NOMO-1 treated with DMSO at 0.1 percent for 48 hours (cell line): ENCODE data around the gene MMP15.

Experiments used
- DNase-seq: peaks from one replicate; lab custom pipeline; 2025; ENCODE audit not compliant: unreplicated experiment; lab: John Stamatoyannopoulos, UW

Gene MMP15

GRCh38 chr16:58018803-58019202, 6.8 kb upstream of the MMP15 start:
- DNase-seq = no peak

GRCh38 chr16:58019866-58020538, 5.6 kb upstream of the MMP15 start:
- no peak for DNase-seq

GRCh38 chr16:58020628-58021521, 4.7 kb upstream of the MMP15 start:
- DNase-seq = peak; percentile 29

DNA sequence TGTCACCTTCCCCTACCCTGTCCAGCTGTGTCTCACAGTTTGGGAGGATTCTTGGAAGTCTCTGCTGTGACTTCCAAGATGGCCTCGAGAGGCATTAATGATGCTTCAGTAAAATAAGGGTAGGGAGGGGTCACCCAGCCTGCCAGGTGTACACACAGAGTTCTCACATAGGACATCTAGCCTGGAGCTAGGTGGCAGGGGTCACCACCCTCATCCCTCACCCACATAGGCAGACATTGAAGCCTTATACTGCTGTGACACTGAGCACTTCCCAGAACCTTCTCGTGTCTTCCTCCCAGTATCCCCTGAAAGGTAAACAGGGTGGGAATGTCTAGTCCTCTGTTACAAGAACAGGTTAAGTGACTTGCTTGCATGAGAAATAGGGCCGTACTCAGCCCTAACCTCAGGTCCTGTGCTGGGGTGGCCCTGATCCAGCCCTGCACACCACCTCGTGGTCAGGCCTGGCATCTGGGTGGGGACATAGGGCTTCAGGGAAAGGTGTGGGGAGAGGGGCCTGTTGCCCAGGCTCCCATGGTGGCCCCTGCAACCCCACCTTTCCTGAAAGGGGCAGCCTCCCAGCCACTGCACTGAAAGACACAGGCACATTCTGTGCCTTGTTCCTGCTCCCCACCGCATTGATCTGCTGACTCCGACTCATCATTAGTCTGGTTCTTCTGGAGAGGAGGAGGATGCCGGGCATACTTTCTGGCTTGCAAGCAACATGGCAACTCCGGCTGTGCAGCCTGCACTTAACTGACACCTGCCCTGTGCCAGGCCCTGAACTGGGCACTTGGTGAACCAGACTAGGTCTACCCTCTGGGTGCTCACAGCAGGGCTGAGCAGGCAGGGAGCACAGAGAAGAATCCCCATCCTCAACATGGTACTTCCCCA, 3.6 kb upstream of the MMP15 start:
- no peak for DNase-seq

- DNase-seq = no peak
Observed at GRCh38 chr16:58022601-58023371, 2.8 kb upstream of the MMP15 start.

DNA sequence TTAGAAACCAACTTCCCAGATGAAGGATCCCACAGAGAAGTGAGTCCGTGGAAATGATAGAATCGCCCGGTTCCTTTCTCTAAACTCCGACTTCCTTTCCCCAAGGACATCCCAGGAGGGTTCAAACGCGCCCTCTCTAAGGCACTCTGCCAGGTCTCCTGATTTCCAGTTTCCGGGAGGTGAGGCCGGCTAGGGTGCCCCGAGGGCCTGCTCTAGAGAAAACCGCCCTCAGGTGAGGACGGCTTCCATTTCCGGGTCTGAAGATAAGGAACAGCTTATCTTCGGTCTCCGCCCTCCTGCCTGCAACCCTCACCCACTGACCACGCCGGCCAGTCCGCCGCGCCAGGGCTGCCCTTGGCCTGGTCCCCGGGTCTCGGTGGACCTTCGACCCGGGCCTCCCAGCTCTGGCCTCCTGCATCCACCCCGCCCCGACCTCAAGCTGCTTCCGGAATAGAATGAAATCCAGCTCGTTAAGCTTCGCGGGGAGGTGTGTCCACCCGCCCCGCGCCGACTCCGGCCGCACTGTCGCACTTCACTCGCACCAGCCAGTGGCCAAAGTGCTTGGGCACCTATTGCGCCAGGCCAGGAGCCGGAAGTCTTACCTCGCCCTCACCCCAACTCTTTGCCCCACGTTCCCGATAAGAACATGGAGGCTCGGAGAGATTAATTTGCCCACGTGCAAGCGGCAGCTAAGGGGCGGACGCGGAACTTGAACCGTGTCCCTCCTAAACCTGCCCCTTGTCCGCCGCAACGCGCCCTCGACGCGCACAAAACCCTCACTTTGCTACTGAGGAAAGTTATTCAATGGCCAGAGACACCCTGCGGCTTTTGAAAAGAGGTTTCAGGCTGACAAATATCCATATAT, 836 bp upstream of the MMP15 start:
- peak; percentile 35 for DNase-seq

DNA sequence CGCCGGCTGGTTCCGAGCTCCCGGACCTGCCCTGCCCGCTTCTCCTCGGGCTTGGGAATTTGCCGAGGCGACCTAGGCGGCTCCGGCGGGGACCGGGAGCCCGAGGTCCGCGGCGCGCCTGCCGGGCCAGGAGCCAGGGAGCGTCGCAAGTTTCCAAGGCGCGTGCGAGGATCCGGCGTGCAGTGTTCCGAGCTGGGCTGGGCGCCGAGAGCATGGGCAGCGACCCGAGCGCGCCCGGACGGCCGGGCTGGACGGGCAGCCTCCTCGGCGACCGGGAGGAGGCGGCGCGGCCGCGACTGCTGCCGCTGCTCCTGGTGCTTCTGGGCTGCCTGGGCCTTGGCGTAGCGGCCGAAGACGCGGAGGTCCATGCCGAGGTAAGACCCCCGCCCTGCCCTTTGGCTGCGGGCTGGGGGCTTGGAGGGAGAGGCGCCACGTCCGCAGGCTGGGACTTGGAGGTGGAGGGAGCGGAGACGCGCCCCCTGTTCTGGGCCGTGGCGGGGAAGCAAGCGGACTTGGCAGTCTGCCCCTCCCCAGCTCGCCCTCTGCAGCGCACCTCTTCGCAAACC, 668 bp downstream of the MMP15 start:
- no peak for DNase-seq

- DNase-seq = no peak
Observed at GRCh38 chr16:58026705-58027160, 1.2 kb downstream of the MMP15 start.

DNA sequence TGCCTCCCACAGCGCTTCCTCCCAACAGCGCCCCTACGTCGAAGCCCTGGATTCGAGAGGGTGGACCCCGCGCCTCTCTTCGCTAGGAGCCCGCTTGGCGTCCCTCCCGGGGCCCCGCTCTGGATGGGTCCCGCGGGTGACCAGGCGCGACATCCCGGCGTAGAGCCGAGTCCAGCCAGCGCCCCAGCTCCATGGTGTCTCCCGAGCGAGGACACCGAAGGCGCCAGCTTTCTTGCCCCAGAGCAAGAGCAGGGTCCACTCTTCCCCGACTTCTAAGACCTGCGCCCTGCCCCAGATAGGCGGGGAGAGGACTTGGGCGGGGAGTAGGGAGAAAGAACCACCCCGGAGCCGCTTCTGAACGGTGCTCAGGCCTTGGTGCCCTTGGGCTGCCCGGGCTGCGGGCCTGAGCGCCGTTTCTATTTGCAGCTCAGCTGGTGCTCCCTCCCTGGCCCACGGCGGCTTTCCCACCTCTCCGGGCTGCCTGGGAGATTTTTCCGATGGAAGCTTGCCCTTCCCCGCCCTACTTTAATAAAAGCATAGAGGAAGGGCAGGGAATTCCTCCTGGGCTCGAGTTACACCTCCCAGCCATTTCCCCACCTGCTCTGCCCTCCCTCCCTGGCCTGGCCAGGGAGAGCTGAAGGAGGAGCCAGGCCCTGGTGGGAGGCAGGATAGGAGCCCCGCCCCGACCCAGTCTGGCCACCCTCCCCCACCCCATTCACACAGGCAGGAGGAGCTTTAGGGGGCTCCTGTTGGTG, 1.8 kb downstream of the MMP15 start:
- no peak for DNase-seq

- DNase-seq = no peak
Observed at GRCh38 chr16:58027916-58028455, 2.4 kb downstream of the MMP15 start.

- DNase-seq = no peak
Observed at GRCh38 chr16:58028541-58029070, 3.1 kb downstream of the MMP15 start.

DNA sequence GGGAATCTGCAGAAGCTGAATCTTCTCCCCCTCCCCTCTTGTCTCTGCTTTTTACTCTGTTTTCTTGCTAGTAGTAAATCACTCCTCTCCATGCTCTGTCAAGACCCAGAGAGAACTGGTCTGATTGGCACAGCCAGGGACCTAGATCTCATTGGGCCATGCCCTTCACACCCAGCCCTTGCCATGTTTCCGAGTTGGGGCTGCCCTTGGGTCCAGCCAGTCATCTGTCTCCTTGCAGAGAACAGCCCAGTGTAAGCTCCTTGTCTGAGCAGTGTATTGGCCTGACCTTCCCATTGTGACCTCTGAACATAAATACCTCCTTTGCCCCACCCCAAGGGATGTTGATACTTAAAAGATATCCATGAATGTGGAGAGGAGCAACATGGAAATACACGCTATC, 3.9 kb downstream of the MMP15 start:
- no peak for DNase-seq

- DNase-seq = no peak
Observed at GRCh38 chr16:58030136-58030840, 4.7 kb downstream of the MMP15 start.

GRCh38 chr16:58031016-58031800, 5.7 kb downstream of the MMP15 start:
- DNase-seq = no peak

DNA sequence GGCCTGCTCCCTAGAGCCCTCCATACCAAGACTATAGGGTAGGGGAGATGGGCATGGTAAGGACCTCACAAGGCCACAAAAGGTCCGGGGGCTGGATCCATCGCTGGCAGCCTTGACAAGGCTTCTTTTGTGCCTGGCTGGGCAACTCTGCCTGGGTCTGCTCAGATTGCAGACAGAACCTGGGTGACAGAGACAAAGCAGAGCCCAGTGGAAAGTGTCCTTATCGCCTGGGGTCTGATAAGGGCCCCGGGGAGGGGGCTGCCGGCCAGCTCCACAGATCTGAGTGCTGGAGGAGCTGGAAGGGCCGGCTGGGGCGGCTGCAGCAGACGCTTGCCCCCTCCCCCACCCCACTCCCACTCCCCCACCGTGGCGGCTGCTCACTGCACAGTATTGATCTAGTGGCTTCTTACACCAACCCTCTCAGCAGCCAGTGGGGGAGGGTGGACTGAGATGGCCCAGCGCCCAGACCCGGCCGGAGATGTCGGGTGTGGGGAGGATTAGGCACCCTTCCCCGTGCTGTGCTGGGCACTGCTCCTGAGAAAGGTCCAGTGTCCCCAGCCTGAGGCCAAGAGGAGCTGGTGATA, 7.2 kb downstream of the MMP15 start:
- DNase-seq = no peak

DNA sequence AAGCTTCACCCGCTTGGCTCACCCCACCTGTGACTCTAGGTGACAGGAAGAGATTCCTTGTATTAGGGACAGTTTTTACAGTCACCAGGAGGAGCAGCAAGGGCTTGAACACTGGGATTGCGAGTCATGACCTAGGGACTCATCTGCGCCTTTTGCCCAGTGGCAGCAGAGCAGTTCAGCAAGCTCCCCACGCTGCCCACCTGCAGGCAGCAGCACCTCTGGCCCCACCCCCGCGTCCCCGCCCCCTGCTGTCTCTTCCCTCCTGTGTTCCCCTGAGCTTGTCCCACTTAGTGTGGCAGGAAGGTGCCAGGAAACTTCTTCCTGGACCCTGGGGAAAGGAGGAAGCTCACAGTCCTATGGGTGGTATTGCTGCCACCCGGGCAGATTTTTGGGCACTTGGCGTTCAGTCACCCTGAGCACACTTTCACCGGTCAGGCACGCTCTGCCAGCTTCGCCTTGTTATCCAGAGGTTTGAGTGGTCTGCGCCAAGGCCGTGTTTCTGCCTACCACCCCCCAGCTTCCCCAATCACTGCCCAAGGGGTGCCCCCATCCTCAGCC, 8.7 kb downstream of the MMP15 start:
- no peak for DNase-seq
